A673 (cell line): Measurements from ENCODE around the gene USP35.

ENCODE experiments used
- EZH2 ChIP-seq: fragments of 200-600 bp; sonication (generic); IDR thresholded peaks from 2 replicates; pipeline ENCODE4 v1.6.1; 2017; ENCODE audit warnings: borderline replicate concordance, low read depth, mild to moderate bottlenecking, mixed read lengths, antibody characterized with exemption, low read length; ENCODE audit not compliant: poor library complexity, severe bottlenecking
- TF ChIP-seq, protein P1 (sequence below): fragments of 300-800, 200-600 bp; sonication (generic); conservative IDR thresholded peaks from 2 replicates; pipeline ENCODE4 v1.5.1; 2017; ENCODE audit warnings: low read depth, mild to moderate bottlenecking, antibody characterized with exemption, low read length, moderate library complexity, mixed read lengths

DNA sequence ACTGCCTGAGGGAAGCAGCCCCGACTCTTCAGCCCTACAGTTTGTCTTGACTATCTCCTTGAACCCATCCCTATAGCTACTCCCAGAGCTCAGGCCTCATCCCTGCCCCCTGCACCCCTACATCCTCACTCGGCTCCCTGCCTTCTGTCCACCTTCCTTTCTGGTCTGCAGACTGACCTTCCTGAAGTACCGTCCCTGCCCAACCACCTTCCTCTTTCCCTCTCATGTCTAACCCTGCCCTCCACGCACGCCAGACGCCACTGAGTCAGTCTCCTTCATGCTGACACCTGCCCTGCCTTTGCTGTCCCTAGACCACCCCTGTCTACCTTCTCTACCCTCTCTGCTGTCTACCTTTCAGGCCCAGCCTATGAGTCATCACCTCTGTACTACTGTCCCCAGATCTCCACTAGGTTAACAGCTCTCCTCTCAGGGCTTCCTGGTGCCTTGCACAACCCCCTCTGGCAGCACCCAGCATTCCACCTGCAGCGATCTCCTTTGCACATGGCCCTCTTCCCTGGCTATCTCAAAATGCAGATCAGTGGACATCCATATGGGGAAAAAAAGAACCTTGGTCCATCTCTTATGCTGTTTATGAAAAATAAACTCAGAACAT lies 9.2 kb upstream of the USP35 start:
- TF ChIP-seq EZH2: no peak
- TF ChIP-seq, protein P1, sequence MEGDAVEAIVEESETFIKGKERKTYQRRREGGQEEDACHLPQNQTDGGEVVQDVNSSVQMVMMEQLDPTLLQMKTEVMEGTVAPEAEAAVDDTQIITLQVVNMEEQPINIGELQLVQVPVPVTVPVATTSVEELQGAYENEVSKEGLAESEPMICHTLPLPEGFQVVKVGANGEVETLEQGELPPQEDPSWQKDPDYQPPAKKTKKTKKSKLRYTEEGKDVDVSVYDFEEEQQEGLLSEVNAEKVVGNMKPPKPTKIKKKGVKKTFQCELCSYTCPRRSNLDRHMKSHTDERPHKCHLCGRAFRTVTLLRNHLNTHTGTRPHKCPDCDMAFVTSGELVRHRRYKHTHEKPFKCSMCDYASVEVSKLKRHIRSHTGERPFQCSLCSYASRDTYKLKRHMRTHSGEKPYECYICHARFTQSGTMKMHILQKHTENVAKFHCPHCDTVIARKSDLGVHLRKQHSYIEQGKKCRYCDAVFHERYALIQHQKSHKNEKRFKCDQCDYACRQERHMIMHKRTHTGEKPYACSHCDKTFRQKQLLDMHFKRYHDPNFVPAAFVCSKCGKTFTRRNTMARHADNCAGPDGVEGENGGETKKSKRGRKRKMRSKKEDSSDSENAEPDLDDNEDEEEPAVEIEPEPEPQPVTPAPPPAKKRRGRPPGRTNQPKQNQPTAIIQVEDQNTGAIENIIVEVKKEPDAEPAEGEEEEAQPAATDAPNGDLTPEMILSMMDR: no peak
